GM18526 (cell line): ENCODE data around the gene GPC5.

Source experiments
- POLR2A ChIP-seq: IDR thresholded peaks from 3 replicates; pipeline ENCODE4 v1.6.1; 2011; ENCODE audit not compliant: insufficient read length; ENCODE audit errors: extremely low read depth

The GPC5 gene

DNA sequence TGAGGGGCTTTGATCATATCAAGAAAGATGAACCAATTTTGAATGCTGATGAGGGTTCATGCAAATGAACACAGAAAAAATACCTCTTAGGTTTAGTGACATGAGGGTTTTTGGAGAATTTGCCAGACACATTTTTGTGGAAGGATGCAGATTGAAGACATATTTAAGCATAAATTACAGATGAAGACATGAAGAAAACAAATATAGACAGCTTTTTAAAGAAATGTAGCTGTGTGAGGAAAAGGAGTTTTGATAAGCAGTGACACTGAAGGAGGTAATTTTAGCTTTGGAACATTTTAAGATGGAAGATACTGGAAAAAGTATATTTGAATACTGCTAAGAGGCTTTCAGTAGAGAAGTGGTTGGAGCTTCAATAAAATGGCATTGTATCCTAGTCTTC is 1017.4 kb downstream of the GPC5 start:
- TF ChIP-seq POLR2A = no peak

GRCh38 chr13:92418818-92419412 is 1020.5 kb downstream of the GPC5 start:
- TF ChIP-seq POLR2A = no peak

- no peak for TF ChIP-seq POLR2A
Measured at GRCh38 chr13:92429231-92429630, 1030.8 kb downstream of the GPC5 start.

GRCh38 chr13:92433386-92433785 is 1035.0 kb downstream of the GPC5 start:
- TF ChIP-seq POLR2A = no peak

DNA sequence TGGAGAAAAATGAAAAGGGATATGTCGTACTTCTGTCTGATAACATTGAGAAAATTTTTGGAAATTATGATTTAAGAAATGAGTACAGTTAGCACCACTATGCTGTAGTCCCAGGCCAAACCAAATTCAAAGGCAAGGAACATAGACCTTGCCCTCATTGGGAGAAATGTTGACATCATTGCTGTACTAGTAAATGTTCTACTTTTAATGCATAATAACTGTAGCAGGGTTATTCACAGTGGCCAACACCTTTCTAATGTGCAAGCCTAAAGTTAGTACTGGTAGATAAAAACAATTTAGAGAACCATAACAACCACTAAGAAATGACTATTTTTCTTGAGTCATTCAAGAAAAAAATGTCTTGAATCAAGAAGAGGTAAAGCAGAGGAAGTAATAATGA is 1035.5 kb downstream of the GPC5 start:
- TF ChIP-seq POLR2A = no peak

GRCh38 chr13:92436924-92437323 is 1038.5 kb downstream of the GPC5 start:
- no peak for TF ChIP-seq POLR2A

GRCh38 chr13:92444244-92444643 is 1045.8 kb downstream of the GPC5 start:
- TF ChIP-seq POLR2A = no peak

DNA sequence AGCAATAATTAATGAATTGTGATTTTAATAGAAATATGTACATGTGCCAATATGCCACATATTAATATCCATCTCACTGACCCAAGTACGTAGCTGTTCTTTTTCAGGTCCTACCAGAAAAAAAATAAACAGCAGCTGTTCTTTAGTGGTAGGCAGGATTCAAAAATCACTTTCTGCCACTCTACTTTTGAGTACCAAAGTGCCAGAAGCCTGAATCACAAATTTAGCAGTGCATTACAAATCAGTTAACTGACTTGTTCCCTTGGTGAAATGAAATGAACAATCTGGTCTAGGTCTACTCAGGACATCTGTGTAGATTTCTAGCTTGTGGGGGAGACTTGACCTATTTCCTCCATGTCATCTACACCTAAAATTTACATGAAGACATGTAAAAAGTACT is 1052.6 kb downstream of the GPC5 start:
- no peak for TF ChIP-seq POLR2A

DNA sequence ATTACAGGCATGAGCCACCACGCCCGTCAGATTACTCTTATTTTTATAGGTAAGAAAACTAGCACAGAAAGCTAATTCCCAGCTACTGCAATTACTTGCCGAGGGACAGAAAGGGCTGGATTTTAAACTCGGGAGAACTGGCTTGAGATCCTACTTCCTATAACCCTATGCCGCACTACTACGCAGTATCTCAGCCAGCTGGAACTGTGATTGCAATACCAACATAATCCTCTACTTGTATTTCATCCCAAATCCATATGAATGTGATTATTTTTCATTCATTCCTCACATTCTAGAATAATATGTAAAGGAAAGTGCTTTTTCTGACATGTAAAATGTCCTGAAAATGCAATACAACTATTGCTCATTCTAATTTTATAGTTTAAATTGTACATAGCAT is 1054.4 kb downstream of the GPC5 start:
- TF ChIP-seq POLR2A = no peak

DNA sequence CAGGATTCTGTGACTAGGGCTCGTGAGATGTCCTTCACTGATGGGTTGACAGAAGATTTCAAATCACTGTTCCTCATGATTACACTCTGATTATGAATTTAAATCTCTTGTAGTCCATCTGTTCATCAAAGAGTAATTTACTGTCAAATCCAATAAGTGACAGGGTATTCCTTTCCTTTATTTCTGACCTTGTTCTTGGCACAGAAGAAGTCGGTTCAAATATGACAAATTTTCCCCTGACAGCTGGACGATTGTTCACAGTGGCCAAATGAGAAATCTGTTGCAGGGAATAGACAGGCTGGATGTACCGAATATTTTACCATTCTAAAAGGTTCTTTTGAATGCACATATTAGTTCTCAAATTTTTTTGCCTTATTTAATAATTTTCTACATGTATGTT is 1060.9 kb downstream of the GPC5 start:
- no peak for TF ChIP-seq POLR2A

DNA sequence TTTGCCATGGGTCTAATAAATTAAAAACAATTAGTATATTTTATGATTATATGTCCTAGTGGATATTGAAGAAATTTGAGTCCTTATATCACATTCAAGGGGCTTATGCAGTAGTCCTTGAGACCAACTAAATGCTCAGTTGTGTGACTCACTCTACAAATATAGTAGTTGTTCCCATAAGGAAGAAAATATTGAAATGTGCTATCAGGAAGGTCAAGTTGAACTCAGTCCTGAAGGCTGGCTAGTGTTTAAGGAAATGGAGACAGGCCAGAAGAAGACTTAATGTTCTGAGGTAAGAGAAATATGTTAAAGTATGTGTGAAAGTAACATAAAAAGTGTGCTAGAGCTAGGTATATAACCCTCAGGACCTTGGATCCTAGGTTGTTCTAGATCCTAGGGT is 1062.1 kb downstream of the GPC5 start:
- TF ChIP-seq POLR2A = no peak

- TF ChIP-seq POLR2A = no peak
Measured at GRCh38 chr13:92461402-92461801, 1063.0 kb downstream of the GPC5 start.

DNA sequence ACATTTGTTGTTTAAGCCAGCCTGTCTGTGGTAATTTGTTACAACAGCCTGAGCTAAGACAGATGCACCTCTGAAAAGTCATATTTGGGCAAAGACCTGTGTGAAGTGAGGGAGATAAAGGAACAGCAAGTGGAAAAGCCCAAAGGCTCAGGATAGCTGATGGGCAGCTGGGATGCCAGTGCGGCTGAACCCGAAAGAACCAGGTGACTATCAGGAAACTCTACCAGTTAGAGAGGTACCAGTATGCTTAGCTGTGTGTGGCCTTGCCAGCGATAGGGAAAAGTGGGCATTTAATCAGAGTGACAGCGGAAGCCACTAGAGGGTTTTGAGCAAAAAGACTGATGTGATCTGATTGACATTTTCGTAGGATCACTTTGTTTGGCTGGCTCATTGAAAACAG is 1063.4 kb downstream of the GPC5 start:
- TF ChIP-seq POLR2A = no peak

DNA sequence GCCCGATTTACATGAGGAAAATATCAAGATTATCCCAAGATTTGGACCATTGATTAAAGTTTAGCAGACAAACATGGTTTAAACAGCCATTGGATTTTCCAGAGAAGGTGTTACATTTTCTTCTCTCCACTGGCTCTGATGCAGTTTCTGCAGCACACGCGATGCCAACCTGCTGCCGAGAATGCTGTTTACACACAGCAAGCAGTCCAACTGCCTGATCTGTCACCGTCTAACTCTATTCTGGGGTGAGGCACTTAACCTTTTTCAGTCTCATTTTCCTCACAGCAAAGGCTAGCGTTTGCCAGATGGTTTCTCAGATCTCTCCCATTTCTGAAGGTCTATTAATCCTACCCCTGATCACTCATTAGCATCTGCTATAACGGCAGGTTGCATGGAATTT is 1064.7 kb downstream of the GPC5 start:
- TF ChIP-seq POLR2A = no peak

DNA sequence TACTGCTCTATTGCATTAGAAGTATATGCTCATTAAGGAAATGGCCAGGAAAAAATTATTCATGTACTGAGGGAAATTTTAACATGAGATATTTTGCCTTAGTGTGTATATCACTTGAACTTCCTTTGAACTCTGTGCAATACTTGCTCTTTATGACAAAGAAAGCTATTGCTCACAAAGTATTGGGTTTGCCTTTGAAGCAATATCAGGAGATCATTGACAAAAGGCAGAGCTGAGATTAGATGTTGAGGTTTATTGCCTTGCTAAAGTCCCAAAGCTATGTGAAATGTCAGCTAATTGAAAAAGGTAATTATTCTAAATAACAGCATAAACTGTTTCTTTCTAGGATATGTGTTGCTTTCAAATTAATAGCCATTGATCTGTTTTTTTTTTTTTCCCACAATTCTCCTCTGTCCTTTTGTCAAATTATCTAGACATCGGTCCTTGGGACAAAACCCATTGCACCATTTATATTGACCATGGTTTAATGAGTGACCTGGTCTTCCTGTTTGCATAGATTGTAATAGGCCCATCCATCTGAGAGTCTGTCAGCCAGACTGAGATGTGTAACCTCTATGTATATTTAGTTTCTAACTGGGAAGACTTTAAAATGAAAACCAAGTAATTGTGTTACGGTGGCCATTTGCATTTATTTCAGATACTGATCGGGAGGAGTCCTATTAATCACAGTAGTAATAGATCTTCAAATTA is 1075.5 kb downstream of the GPC5 start:
- TF ChIP-seq POLR2A = no peak

DNA sequence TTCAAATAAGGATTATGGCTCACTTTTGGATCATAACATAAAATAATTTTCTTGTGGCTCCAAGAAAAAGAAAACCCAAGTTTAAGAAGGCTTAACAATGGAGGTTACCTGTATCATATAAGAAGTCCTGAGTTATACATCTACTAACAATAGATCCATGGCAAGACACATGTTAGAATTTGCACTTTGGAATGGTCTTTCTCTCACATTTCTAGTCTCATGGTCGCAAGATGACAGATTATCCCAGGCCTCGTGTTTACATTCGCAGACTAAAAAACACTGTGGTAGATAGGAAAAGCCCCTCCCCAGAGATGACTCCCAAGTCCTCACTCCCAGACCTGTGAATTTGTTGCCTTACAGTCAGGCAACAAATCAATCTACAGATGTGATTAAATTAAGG is 1082.0 kb downstream of the GPC5 start:
- no peak for TF ChIP-seq POLR2A

DNA sequence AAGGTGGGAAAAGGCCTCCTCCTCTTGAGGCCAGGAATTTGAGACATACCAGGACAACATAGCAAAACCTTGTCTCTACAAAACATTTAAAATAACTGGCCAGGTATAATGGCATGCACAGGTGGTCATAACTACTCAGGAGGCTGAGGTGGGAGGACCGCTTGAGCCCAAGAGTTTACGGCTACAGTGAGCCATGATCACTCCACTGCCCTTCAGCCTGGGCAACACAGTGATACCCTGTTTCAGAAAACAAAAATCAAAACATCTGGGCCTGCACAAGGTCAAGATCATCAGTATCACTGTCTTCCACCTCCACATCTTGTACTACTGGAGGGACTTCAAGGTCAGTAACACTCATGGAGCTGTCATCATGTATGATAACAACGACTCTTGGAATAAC is 1085.5 kb downstream of the GPC5 start:
- no peak for TF ChIP-seq POLR2A

GRCh38 chr13:92487238-92487637 is 1088.8 kb downstream of the GPC5 start:
- TF ChIP-seq POLR2A = no peak
